H9 (cell line): Measurements from ENCODE around the gene BCAP29. TPM values are rescaled to one million over a fixed set of nuclear protein-coding genes. Genes with fewer than 3 reads are reported as not detected.

ENCODE experiments used
- DNase-seq: peaks from one replicate; pipeline ENCODE4 v3.0.0-alpha.2; 2017
- H2AFZ ChIP-seq: one replicate; pipeline ENCODE4 v1.6.1; 2013; ENCODE audit warnings: mild to moderate bottlenecking, low read length, control low read depth, moderate library complexity
- H2AK5ac ChIP-seq: 2 replicates; pipeline ENCODE4 v1.6.1; 2013; ENCODE audit warnings: low read length, control low read depth, mixed read lengths; ENCODE audit not compliant: insufficient read length
- H2BK120ac ChIP-seq: one replicate; pipeline ENCODE4 v1.6.1; 2013; ENCODE audit warnings: low read depth, mild to moderate bottlenecking, low read length, control low read depth, inconsistent platforms; ENCODE audit not compliant: poor library complexity, severe bottlenecking
- H2BK12ac ChIP-seq: 2 replicates; pipeline ENCODE4 v1.6.1; 2013; ENCODE audit warnings: low read length, control low read depth, mixed read lengths, low read depth; ENCODE audit not compliant: insufficient read length
- H2BK15ac ChIP-seq: 2 replicates; pipeline ENCODE4 v1.6.1; 2013; ENCODE audit warnings: low read depth, low read length, control low read depth
- H2BK20ac ChIP-seq: one replicate; pipeline ENCODE4 v1.6.1; 2013; ENCODE audit warnings: low read depth, mild to moderate bottlenecking, low read length, control low read depth, inconsistent platforms; ENCODE audit not compliant: poor library complexity, severe bottlenecking
- H2BK5ac ChIP-seq: 2 replicates; pipeline ENCODE4 v1.6.1; 2013; ENCODE audit warnings: low read length, control low read depth, mixed read lengths; ENCODE audit not compliant: insufficient read length
- H3K14ac ChIP-seq: 2 replicates; pipeline ENCODE4 v1.6.1; 2013; ENCODE audit warnings: low read length, control low read depth; ENCODE audit not compliant: insufficient read depth
- H3K18ac ChIP-seq: 2 replicates; pipeline ENCODE4 v1.6.1; 2013; ENCODE audit warnings: low read depth, mild to moderate bottlenecking, mixed read lengths, low read length, control low read depth; ENCODE audit not compliant: insufficient read length
- H3K23ac ChIP-seq: 2 replicates; pipeline ENCODE4 v1.6.1; 2013; ENCODE audit warnings: low read length, control low read depth, mixed read lengths, low read depth; ENCODE audit not compliant: insufficient read length
- H3K23me2 ChIP-seq: 2 replicates; pipeline ENCODE4 v1.6.1; 2013; ENCODE audit warnings: low read depth, mild to moderate bottlenecking, mixed read lengths, low read length, control low read depth; ENCODE audit not compliant: insufficient read length, poor library complexity, severe bottlenecking
- H3K27ac ChIP-seq: 2 replicates; pipeline ENCODE4 v1.5.1; 2013; ENCODE audit warnings: low read length, control low read depth, mixed read lengths, low read depth; ENCODE audit not compliant: insufficient read length
- H3K27me3 ChIP-seq: 2 replicates; pipeline ENCODE4 v1.6.1; 2013; ENCODE audit warnings: low read length, control low read depth, inconsistent platforms; ENCODE audit not compliant: insufficient read depth
- H3K4ac ChIP-seq: 2 replicates; pipeline ENCODE4 v1.6.1; 2013; ENCODE audit warnings: low read depth, mild to moderate bottlenecking, control low read depth, inconsistent platforms, low read length, moderate library complexity
- H3K4me1 ChIP-seq: 2 replicates; pipeline ENCODE4 v1.6.1; 2013; ENCODE audit warnings: low read length, control low read depth, inconsistent platforms; ENCODE audit not compliant: insufficient read depth
- H3K4me2 ChIP-seq: 2 replicates; pipeline ENCODE4 v1.6.1; 2013; ENCODE audit warnings: low read length, control low read depth, mixed read lengths; ENCODE audit not compliant: insufficient read length, insufficient read depth
- H3K56ac ChIP-seq: 2 replicates; pipeline ENCODE4 v1.6.1; 2013; ENCODE audit warnings: low read depth, mild to moderate bottlenecking, mixed read lengths, low read length, control low read depth; ENCODE audit not compliant: insufficient read length
- H3K79me1 ChIP-seq: 2 replicates; pipeline ENCODE4 v1.6.1; 2013; ENCODE audit warnings: low read depth, mild to moderate bottlenecking, moderate library complexity, low read length, control low read depth, inconsistent platforms; ENCODE audit not compliant: insufficient read depth, poor library complexity, severe bottlenecking
- H3K79me2 ChIP-seq: 2 replicates; pipeline ENCODE4 v1.6.1; 2013; ENCODE audit warnings: low read length, control low read depth, inconsistent platforms; ENCODE audit not compliant: insufficient read depth
- H3K9ac ChIP-seq: 2 replicates; pipeline ENCODE4 v1.6.1; 2013; ENCODE audit warnings: low read length, control low read depth, mixed read lengths; ENCODE audit not compliant: insufficient read length; ENCODE audit errors: extremely low read depth
- H3K9me3 ChIP-seq: one replicate; pipeline ENCODE4 v1.6.1; 2013; ENCODE audit warnings: low read depth, low read length, inconsistent platforms; ENCODE audit not compliant: control insufficient read depth
- H3T11ph ChIP-seq: one replicate; pipeline ENCODE4 v1.6.1; 2013; ENCODE audit warnings: mild to moderate bottlenecking, low read length, control low read depth, inconsistent platforms
- H4K20me1 ChIP-seq: one replicate; pipeline ENCODE4 v1.6.1; 2013; ENCODE audit not compliant: control insufficient read depth, insufficient read length, insufficient read depth
- H4K5ac ChIP-seq: 2 replicates; pipeline ENCODE4 v1.6.1; 2013; ENCODE audit warnings: low read depth, mild to moderate bottlenecking, mixed read lengths, low read length, control low read depth; ENCODE audit not compliant: insufficient read length
- H4K8ac ChIP-seq: replicated peaks from 2 replicates; pipeline ENCODE4 v1.6.1; 2013; ENCODE audit warnings: low read length, control low read depth, mixed read lengths, low read depth; ENCODE audit not compliant: insufficient read length
- H4K91ac ChIP-seq: 2 replicates; pipeline ENCODE4 v1.6.1; 2013; ENCODE audit warnings: low read depth, mild to moderate bottlenecking, moderate library complexity, mixed read lengths, low read length, control low read depth; ENCODE audit not compliant: insufficient read length
- H3K27ac Mint-ChIP-seq, 3 experiments: 2 replicates in 2 of 3; 3 replicates in 1 of 3; pipeline ENCODE4 v1.8.0; 2020 to 2021; ENCODE audit warnings: mixed read lengths in 3 of 3, mild to moderate bottlenecking in 1 of 3, moderate library complexity in 1 of 3
- H3K27me3 Mint-ChIP-seq: 2 replicates; pipeline ENCODE4 v1.8.0; 2021; ENCODE audit warnings: low read depth, mild to moderate bottlenecking, moderate library complexity, mixed read lengths
- H3K36me3 Mint-ChIP-seq, 3 experiments: 2 replicates in 2 of 3; 3 replicates in 1 of 3; pipeline ENCODE4 v1.8.0; 2020 to 2021; ENCODE audit warnings: low read depth in 3 of 3, mixed read lengths in 3 of 3; ENCODE audit not compliant: insufficient read depth in 1 of 3
- H3K4me1 Mint-ChIP-seq, 2 experiments: 2 replicates each; pipeline ENCODE4 v1.8.0; 2020; ENCODE audit warnings: mixed read lengths in 2 of 2
- H3K4me3 Mint-ChIP-seq, 2 experiments: 2 replicates in 1 of 2; 3 replicates in 1 of 2; pipeline ENCODE4 v1.8.0; 2020 to 2021; ENCODE audit warnings: mild to moderate bottlenecking in 2 of 2, mixed read lengths in 2 of 2, moderate library complexity in 1 of 2
- H3K9me3 Mint-ChIP-seq, 2 experiments: 2 replicates in 1 of 2; 3 replicates in 1 of 2; pipeline ENCODE4 v1.8.0; 2020; ENCODE audit warnings: mild to moderate bottlenecking in 2 of 2, mixed read lengths in 2 of 2, moderate library complexity in 1 of 2
- CTCF ChIP-seq: fragments of 200-600 bp; sonication (generic); conservative IDR thresholded peaks from 3 replicates; pipeline ENCODE4 v1.8.0; 2021; ENCODE audit warnings: antibody characterized with exemption, mild to moderate bottlenecking
- WGBS: extraction: QIAGEN DNeasy Blood & Tissue Kit; methylation state at CpG from one replicate; pipeline ENCODE4 v1.1.7; 2013; ENCODE audit warnings: missing lambda C conversion rate, low lambda C conversion rate, mixed read lengths; ENCODE audit not compliant: insufficient read length; ENCODE audit errors: extremely low coverage; 5-methylcytosine and 5-hydroxymethylcytosine counted together
- total RNA-seq: library from RNA; stranded (reverse); gene quantifications from 2 replicates; pipeline ENCODE4 v1.2.1, GENCODE V29; 2021

BCAP29 gene
- total RNA-seq, 1 experiment from 2014 or later = 30.6 TPM

GRCh38 chr7:107582875-107583274 lies 2.8 kb downstream of the BCAP29 start:
- Histone ChIP-seq H2BK12ac (no peak overlapping the region), H4K20me1 (no peaks in the 10 kb centered on the region), H2BK15ac (no peak overlapping the region), H2AFZ (no peak overlapping the region), H2BK20ac (no peak overlapping the region), H2AK5ac (no peak overlapping the region), H4K5ac (no peak overlapping the region), H2BK120ac (no peak overlapping the region), H3K4ac (no peak overlapping the region), H3K79me1 (no peaks in the 10 kb centered on the region), H3K23me2 (peaks cover 4% of the 10 kb centered on the region), H3K18ac (no peak overlapping the region), H4K91ac (no peak overlapping the region), H3K9me3 (no peaks in the 10 kb centered on the region), H3K27me3 (no peaks in the 10 kb centered on the region), H3T11ph (no peak overlapping the region), H3K4me2 (no peak overlapping the region), H4K8ac (no peak overlapping the region), H2BK5ac (no peak overlapping the region), H3K14ac (no peak overlapping the region), H3K79me2 (no peaks in the 10 kb centered on the region), H3K23ac (no peak overlapping the region), H3K9ac (no peak overlapping the region), H3K56ac (no peak overlapping the region), H3K4me1 (no peaks in the 10 kb centered on the region), H3K27ac (no peak overlapping the region)
- H3K9me3 Mint-ChIP-seq = no peaks in the 10 kb centered on the region
- no peak for DNase-seq
- H3K36me3 Mint-ChIP-seq = peaks cover 0 to 7% (median 1%) of the 10 kb centered on the region in 3 experiments; a peak in 5 of 7 replicates
- no peaks in the 10 kb centered on the region for H3K27me3 Mint-ChIP-seq
- no peak for TF ChIP-seq CTCF
- H3K27ac Mint-ChIP-seq = no peak overlapping the region
- WGBS = no CpG with 5 or more reads among the region's 2 CpGs
- no peaks in the 10 kb centered on the region for H3K4me1 Mint-ChIP-seq
- H3K4me3 Mint-ChIP-seq = no peak overlapping the region
